Nephron progenitor cell (in vitro differentiated cells): Measurements from ENCODE around the gene SH3PXD2A.

Experiments used
- DNase-seq: peaks from one replicate; pipeline ENCODE4 v3.0.0; 2021
- H3K27ac Mint-ChIP-seq: 2 replicates; pipeline ENCODE4 v1.8.0; 2021; ENCODE audit warnings: mild to moderate bottlenecking, moderate library complexity, mixed read lengths
- H3K27me3 Mint-ChIP-seq: 2 replicates; pipeline ENCODE4 v1.8.0; 2021; ENCODE audit warnings: mild to moderate bottlenecking, low read depth, mixed read lengths; ENCODE audit not compliant: poor library complexity
- H3K36me3 Mint-ChIP-seq: 2 replicates; pipeline ENCODE4 v1.8.0; 2021; ENCODE audit warnings: low read depth, mixed read lengths
- H3K4me1 Mint-ChIP-seq: 2 replicates; pipeline ENCODE4 v1.8.0; 2021; ENCODE audit warnings: mixed read lengths
- H3K4me3 Mint-ChIP-seq: 2 replicates; pipeline ENCODE4 v1.8.0; 2021; ENCODE audit warnings: mild to moderate bottlenecking, moderate library complexity, mixed read lengths
- H3K9me3 Mint-ChIP-seq: 2 replicates; pipeline ENCODE4 v1.8.0; 2021; ENCODE audit warnings: mild to moderate bottlenecking, moderate library complexity, mixed read lengths
- TF ChIP-seq, protein P1 (sequence below): fragments of 200-600 bp; sonication (generic); IDR thresholded peaks from 2 replicates; pipeline ENCODE4 v1.5.0; 2021; ENCODE audit warnings: antibody characterized with exemption

Gene SH3PXD2A

DNA sequence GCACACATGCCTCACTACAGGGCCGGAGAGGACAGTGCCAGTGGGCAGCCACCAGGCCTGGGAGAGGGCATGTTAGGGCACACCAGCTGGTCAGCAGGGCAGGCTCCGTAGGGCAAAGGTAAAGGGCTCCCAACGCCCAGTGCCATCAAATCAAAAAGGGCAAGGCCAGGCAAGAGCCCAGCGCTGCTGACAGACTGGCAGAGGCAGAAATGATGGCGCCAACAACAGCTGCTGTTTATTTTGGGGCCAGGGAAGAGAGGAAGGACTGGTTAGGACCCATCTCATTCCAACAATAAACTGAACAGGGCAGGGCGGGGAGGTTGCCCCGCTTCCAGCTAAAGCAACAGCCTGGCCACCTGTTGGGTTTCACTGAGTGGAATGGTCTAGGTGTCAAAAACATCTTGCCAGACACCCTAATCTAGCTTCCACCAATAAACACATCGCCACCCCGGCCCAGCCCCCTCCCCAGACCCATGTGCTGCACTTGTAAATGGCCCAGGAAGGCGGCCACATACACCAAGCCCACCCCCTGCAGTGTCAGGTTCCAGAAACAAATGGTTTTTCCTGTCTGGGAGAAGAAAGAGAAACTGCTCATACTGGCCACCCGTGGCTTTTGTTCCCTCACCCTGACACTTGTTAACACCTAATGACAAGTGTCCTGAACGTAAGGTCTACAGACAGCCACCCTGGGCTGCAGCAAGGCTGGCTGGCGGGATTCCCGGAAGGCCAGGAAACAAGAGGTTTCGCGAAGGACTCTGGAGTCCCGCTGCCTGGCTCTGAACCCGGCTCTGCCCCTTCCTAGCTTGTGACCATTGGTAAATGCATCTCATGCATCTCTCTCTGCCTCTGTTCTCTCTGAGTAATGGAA, 15.3 kb downstream of the SH3PXD2A start:
- no peaks in the 10 kb centered on the region for H3K9me3 Mint-ChIP-seq
- no peak overlapping the region for H3K27ac Mint-ChIP-seq
- H3K27me3 Mint-ChIP-seq = no peaks in the 10 kb centered on the region
- H3K4me1 Mint-ChIP-seq = peaks cover 87% of the 10 kb centered on the region
- peaks cover 6% of the 10 kb centered on the region for H3K36me3 Mint-ChIP-seq
- TF ChIP-seq, protein P1, sequence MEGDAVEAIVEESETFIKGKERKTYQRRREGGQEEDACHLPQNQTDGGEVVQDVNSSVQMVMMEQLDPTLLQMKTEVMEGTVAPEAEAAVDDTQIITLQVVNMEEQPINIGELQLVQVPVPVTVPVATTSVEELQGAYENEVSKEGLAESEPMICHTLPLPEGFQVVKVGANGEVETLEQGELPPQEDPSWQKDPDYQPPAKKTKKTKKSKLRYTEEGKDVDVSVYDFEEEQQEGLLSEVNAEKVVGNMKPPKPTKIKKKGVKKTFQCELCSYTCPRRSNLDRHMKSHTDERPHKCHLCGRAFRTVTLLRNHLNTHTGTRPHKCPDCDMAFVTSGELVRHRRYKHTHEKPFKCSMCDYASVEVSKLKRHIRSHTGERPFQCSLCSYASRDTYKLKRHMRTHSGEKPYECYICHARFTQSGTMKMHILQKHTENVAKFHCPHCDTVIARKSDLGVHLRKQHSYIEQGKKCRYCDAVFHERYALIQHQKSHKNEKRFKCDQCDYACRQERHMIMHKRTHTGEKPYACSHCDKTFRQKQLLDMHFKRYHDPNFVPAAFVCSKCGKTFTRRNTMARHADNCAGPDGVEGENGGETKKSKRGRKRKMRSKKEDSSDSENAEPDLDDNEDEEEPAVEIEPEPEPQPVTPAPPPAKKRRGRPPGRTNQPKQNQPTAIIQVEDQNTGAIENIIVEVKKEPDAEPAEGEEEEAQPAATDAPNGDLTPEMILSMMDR = no peak
- peak overlapping the region; percentile 56 for H3K4me3 Mint-ChIP-seq
- peak; percentile 36 for DNase-seq

DNA sequence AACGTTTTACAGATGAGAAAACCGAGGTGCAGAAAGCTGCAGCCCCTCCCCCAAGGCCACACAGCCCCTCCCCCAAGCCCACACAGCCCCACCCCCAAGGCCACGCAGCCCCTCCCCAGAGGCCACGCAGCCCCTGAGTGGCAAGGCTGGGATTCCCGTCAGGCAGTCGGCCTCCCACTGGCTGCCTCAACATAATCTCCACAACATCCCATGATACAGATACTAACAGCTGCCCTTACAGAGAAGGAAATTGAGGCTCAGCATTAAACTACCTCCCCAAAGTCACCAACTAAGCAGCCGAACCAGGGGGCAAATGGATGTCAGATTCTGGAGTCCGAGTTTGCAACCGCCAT, 15.9 kb downstream of the SH3PXD2A start:
- H3K9me3 Mint-ChIP-seq = no peaks in the 10 kb centered on the region
- peaks cover 6% of the 10 kb centered on the region for H3K36me3 Mint-ChIP-seq
- no peak overlapping the region for H3K27ac Mint-ChIP-seq
- no peak overlapping the region for H3K4me3 Mint-ChIP-seq
- TF ChIP-seq, protein P1 = no peak
- peaks cover 89% of the 10 kb centered on the region for H3K4me1 Mint-ChIP-seq
- H3K27me3 Mint-ChIP-seq = no peaks in the 10 kb centered on the region
- no peak for DNase-seq

DNA sequence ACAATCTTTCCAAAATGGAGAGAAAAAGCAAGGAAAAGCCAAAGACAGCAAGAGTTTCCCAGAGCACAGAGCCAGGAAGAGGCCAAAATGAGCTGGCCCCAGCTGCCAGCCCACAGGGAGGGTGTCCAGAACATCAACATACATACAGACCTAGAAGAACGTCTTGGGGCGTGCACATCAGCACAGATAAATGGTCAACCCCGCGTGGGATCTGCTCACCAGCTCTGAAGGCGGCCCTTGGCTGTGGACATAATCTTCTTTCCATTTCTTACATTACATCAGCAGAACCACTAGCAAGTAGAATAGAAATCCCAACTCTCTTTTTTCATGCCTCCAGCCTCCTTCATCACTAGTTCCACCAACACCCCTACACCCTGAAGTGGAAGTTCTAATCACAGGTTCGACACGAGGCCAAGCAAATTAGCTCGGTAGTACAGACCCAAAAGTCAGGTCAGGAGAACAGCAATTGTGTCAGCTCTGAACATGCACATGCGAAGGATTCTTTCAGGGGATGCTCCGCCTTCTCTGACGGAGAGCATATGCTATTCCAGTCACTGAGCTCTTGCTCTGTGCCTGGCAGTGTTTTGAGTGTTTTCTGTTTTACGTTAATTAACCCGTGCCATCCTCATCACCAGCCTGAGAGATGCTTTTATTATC, 16.4 kb downstream of the SH3PXD2A start:
- TF ChIP-seq, protein P1 = no peak
- Mint-ChIP-seq H3K4me1 (peaks cover 89% of the 10 kb centered on the region), H3K4me3 (peak overlapping the region; percentile 13), H3K27ac (peak overlapping the region; percentile 30), H3K27me3 (no peaks in the 10 kb centered on the region), H3K36me3 (peaks cover 6% of the 10 kb centered on the region), H3K9me3 (no peaks in the 10 kb centered on the region)
- no peak for DNase-seq

DNA sequence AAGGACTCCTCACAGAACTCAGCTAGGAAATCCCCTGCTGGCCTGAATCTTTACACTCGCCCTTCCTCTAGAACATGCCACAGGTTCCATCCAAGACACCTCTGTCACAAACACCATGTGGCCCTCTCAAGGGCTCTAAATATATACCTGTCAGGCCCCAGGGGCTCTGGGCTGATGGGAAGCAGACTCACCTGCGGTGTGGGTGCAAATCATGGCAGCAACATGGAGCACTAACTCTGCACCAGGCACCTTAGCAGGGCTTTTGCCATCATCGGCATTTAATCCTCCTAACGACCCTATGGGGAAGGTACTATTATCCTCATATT, 17.3 kb downstream of the SH3PXD2A start:
- H3K4me3 Mint-ChIP-seq = no peak overlapping the region
- peaks cover 91% of the 10 kb centered on the region for H3K4me1 Mint-ChIP-seq
- H3K36me3 Mint-ChIP-seq = peaks cover 11% of the 10 kb centered on the region
- DNase-seq = no peak
- TF ChIP-seq, protein P1 = no peak
- peaks cover 6% of the 10 kb centered on the region for H3K9me3 Mint-ChIP-seq
- H3K27me3 Mint-ChIP-seq = no peaks in the 10 kb centered on the region
- no peak overlapping the region for H3K27ac Mint-ChIP-seq

DNA sequence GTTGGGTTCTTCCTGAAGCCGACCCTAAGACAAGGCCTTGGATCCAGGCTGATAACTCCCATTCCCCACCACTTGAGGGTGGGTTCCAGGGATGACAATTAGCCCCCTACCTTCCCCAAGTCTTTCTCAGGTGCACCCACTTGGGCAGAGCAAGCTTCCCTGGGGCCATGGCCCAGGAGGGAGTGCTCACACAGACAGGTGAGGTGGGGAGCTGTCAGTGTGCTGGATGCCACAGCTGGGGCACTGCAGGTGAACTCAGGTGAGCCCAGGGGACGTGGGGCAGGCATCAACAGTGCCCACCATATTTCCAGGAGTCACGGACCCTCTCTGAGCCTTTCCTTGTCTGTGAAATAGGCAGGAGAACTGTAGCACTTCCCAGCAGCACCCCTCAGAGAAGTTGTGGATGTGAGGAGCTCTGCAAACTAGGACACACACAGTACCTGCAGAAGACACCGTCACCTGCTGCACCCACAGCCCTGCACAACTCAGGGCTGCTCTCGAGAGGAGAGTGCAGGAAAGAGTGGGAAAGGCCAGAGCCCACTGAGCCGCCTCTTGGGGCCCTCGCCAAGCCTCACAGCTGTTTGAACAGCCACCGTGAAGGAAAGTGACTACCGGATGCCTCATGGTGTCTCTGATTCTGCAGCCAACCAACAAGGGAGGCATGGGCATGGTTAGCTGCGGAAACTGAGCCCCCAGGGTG, 17.9 kb downstream of the SH3PXD2A start:
- H3K27me3 Mint-ChIP-seq = no peaks in the 10 kb centered on the region
- H3K36me3 Mint-ChIP-seq = peaks cover 8% of the 10 kb centered on the region
- DNase-seq = no peak
- H3K9me3 Mint-ChIP-seq = peaks cover 8% of the 10 kb centered on the region
- no peak overlapping the region for H3K27ac Mint-ChIP-seq
- peaks cover 87% of the 10 kb centered on the region for H3K4me1 Mint-ChIP-seq
- TF ChIP-seq, protein P1 = no peak
- H3K4me3 Mint-ChIP-seq = no peak overlapping the region
